ENCODE measurements around the gene PARD3. TPM values are rescaled to one million over a fixed set of nuclear protein-coding genes. Genes with fewer than 3 reads are reported as not detected.

The PARD3 gene
- total RNA-seq, 1 donor: 42.1 TPM

- no peak for TF ChIP-seq CTCF (IDR thresholded peaks at IDR 0.05; ENCODE audit: insufficient read depth, low read length)
- no peak for DNase-seq (ENCODE audit: low read depth)
Measured at GRCh38 chr10:34593374-34593890, 221.7 kb downstream of the PARD3 start.

GRCh38 chr10:34590793-34591192 is 224.3 kb downstream of the PARD3 start:
- no peak overlapping the region for H3K4me3 ChIP-seq (ENCODE audit: low read depth, low read length)
- no peak for TF ChIP-seq CTCF (IDR thresholded peaks at IDR 0.05; ENCODE audit: insufficient read depth, low read length)
- DNase-seq (ENCODE audit: low read depth): no peak

More at GRCh38 chr10:34593374-34593890, 221.7 kb downstream of the PARD3 start:
- H3K4me3 ChIP-seq (ENCODE audit: low read depth, low read length): no peak overlapping the region

GRCh38 chr10:34589275-34589674 is 225.8 kb downstream of the PARD3 start:
- no peak for DNase-seq (ENCODE audit: low read depth)
- H3K4me3 ChIP-seq (ENCODE audit: low read depth, low read length): no peak overlapping the region
- no peak for TF ChIP-seq CTCF (IDR thresholded peaks at IDR 0.05; ENCODE audit: insufficient read depth, low read length)

GRCh38 chr10:34587680-34588019 is 227.4 kb downstream of the PARD3 start:
- DNase-seq (ENCODE audit: low read depth): no peak
- H3K4me3 ChIP-seq (ENCODE audit: low read depth, low read length): no peak overlapping the region
- TF ChIP-seq CTCF (IDR thresholded peaks at IDR 0.05; ENCODE audit: insufficient read depth, low read length): no peak

- no peak for TF ChIP-seq CTCF (IDR thresholded peaks at IDR 0.05; ENCODE audit: insufficient read depth, low read length)
- DNase-seq (ENCODE audit: low read depth): no peak
- no peak overlapping the region for H3K4me3 ChIP-seq (ENCODE audit: low read depth, low read length)
Measured at GRCh38 chr10:34587002-34587679, 228.0 kb downstream of the PARD3 start.

GRCh38 chr10:34585422-34586112 is 229.5 kb downstream of the PARD3 start:
- TF ChIP-seq CTCF (IDR thresholded peaks at IDR 0.05; ENCODE audit: insufficient read depth, low read length): no peak
- no peak for DNase-seq (ENCODE audit: low read depth)
- H3K4me3 ChIP-seq (ENCODE audit: low read depth, low read length): no peak overlapping the region
